GM12865 (cell line): ENCODE measurements around the gene TRNT1.
A peak's percentile ranks its signal among the peaks of the same experiment; 100 is the strongest.

Source experiments
- DNase-seq: peaks from one replicate; pipeline ENCODE4 v3.0.0; 2010; ENCODE audit warnings: low read depth
- H3K4me3 ChIP-seq: 2 replicates; pipeline ENCODE4 v1.5.1; 2011; ENCODE audit warnings: mild to moderate bottlenecking, low read depth, low read length, control low read depth
- TF ChIP-seq, protein P1 (sequence below): IDR thresholded peaks from 2 replicates; pipeline ENCODE4 v1.5.1; 2011; ENCODE audit warnings: low read length, control low read depth, low read depth, inconsistent platforms; ENCODE audit not compliant: insufficient read depth; ENCODE audit errors: missing control alignments

The TRNT1 gene

DNA sequence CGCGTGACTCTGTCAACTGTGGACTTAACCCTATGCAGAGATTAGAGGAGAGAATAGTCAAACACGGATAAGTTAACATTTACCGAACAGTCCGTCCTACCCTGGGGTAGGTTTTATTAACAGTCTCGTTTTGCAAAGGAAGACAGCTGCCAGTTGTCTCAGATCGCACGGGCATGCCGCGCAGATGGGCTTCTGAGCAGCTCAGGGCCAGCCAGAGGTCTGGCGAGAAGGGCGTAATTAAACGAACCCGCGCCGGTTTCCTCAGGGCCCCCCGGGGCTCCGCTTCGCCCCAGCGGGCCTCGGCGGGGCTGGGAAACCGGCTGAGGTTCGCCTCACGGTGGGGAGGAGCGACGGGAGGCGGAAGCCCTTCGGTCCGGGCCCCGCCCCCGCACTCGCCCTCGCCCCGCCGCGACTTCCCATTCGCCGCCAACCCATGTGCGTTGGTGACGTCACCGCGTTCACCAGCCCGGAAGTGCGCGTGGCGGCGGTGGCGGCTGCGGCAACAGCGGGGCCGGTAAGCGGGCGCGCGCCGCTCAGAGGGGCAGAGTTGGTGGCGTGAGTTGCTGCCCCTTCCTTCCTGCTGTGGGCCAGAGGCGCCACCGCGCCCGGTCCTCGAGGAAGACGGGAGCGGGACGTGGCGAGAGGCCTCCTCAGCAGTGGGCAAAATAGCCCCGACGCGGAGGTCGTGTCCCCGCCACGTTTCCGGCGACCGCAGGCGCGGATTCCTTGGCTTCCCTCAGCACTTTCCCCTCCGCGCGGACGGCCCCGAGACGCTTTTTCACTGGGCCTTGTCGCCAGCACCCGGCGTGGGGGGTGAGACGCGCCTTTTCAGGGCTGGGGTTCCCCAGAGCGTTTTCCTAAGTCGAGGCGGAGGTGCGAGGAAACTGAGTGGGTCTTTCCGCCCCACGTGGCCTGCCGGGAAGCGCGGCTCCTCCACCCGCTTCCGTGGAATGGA lies at the start of gene TRNT1:
TSS of gene TRNT1 (plus strand) at position 464 of the 955 bp plus-strand sequence. CDS start 2,101 bp downstream, outside the sequence.
- TF ChIP-seq, protein P1, sequence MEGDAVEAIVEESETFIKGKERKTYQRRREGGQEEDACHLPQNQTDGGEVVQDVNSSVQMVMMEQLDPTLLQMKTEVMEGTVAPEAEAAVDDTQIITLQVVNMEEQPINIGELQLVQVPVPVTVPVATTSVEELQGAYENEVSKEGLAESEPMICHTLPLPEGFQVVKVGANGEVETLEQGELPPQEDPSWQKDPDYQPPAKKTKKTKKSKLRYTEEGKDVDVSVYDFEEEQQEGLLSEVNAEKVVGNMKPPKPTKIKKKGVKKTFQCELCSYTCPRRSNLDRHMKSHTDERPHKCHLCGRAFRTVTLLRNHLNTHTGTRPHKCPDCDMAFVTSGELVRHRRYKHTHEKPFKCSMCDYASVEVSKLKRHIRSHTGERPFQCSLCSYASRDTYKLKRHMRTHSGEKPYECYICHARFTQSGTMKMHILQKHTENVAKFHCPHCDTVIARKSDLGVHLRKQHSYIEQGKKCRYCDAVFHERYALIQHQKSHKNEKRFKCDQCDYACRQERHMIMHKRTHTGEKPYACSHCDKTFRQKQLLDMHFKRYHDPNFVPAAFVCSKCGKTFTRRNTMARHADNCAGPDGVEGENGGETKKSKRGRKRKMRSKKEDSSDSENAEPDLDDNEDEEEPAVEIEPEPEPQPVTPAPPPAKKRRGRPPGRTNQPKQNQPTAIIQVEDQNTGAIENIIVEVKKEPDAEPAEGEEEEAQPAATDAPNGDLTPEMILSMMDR: no peak
- peak within 1 kb of the TSS; percentile 78 for H3K4me3 ChIP-seq
- DNase-seq: peak; percentile 97

DNA sequence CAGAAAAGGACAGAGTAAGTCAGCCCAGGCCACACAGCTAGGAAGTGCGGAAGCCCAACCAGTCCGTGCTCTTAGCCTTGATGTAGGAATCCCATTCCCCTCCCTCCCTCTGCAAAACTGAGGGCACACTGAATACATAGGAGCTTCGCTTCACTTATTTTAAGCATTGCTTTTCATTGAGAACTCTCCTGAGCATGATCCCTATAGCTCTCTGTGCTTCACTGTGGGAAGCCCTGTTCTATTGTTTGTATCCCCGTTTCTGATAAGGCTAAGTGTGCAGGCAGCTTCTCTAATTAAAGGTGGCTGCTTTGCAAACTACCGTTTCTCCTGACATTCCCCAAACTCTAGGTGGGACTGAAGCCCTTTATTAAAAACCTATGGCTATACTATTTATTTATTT lies 46.4 kb upstream of the TRNT1 start:
- no peak for DNase-seq
- H3K4me3 ChIP-seq: no peak overlapping the region
- TF ChIP-seq, protein P1: no peak

DNA sequence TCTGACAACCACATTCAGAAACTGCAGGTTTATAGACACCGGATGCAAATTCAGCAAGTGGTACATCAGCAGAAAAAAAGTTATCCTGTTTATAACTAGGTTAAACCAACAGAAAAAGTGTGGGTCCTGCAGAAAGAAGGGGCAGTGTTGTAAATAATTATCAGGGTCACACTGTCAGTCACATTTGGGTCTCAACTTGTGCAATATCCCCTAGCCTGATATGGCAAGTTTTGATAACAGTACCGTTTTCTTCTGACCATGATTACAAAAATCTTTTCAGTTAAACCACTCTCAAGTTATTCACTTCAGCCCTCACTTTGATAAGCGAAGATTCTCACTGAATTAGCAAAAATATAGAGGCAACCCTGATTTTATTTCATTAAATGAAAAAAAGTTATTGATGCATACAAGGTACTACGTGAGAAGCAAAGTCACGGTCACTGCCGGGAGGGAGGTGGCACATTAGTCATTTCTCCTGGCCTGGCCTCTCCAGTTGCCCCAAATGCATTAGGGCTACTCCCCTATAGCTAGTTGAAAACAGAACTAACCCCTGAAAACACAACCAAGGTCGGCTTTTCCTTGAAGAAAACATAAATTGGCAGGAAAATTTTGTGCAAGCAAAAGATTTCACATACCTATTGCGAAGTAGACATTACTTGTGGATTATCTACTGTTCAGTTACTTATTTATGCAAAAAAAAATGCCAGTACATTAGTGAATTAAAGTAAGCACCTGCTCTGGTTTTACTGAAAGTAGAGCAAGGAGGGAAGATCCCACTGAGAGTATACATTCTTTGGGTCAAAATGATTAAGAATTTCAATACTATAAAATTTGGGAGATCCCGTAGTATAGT lies 45.1 kb upstream of the TRNT1 start:
- no peak overlapping the region for H3K4me3 ChIP-seq
- TF ChIP-seq, protein P1: no peak
- DNase-seq: peak; percentile 35

DNA sequence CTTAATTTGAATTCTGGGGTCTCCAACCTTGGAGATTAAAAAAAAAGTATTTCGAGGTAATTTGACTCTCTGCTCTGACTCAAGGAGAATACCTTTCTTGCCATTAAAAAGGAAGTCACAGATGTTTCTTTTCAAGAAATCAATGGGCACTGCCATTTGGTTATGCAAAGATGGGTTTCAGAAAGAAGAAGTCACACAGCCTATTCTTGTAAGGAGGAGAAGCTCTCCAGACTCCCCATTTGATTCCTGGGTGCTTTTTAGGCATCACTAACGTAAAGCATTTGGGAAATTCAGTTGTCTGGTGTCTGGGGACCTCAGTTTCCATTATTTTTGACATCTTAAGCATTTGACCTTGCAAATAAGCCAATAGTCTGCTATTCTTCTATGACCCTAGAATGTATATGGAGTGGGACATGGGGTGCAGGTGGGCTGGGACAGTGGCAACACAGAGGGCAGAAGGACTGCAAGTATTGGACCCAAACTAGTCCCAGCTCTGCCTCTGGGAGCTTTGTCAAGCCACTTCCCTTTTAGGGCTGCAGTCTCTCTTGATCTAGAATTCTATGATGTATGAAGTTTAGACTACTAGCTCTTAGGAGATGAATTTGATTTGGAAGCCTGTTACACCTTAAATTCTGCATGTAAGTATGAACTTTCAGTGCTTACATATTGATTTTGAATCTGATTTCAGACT lies 44.4 kb upstream of the TRNT1 start:
- TF ChIP-seq, protein P1: no peak
- peak; percentile 60 for DNase-seq
- H3K4me3 ChIP-seq: no peak overlapping the region

DNA sequence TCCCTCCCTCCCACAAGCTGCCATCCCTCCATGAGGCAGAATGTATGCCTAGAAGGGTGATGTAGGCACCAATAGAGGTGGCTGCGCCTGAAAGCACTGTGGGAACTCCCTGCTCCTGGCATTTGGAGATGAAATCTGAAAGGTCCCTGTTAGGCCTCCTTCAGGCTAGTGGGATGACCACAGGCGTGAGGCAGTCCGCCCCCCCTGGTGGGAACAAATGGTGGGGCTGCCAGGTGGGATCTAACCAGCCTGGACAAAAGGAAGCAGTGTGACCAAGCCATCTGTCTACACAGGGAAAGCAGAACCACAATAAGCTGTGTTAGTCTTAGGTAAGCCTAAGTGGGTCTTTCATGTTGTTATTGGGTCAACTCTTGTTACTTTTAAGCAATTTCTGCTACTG lies 41.9 kb upstream of the TRNT1 start:
- no peak for DNase-seq
- TF ChIP-seq, protein P1: no peak
- H3K4me3 ChIP-seq: no peak overlapping the region

DNA sequence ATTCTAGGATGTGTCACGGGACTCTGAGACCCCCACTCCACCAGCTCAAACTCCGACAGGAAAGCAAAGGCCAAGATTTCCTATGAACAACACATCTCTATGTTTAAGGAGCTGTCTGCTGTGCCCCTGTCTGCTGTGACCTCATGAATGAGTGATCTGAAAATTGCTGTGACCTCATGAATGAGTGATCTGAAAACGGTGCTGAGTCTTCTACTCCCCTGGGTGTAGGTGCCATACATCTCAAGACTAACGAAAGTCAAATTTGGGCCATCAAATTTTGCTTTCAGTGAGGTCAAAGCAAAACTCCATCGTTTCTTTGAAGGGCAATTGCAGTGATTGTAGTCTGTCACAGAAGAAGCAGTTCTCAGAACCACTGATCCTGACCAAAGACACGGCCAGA lies 41.0 kb upstream of the TRNT1 start:
- TF ChIP-seq, protein P1: no peak
- no peak overlapping the region for H3K4me3 ChIP-seq
- peak; percentile 57 for DNase-seq
